K562 (cell line): ENCODE results near the gene TGFB2. TPM values are rescaled to one million over a fixed set of nuclear protein-coding genes. Genes with fewer than 3 reads are reported as not detected.

Experiments used
- ATAC-seq: fragments of 200-7000 bp; cut with Tn5 transposase; 3 replicates; pipeline ENCODE4 v1.9.1; 2020; ENCODE audit warnings: moderate library complexity
- BruUV-seq: library from RNA; stranded (reverse); fragments of 400-500 nt; replicated peaks from 2 replicates; lab custom pipeline; 2021; lab: Mats Ljungman, UMichigan
- CTCF ChIA-PET: fragments of 300-600 bp; formaldehyde crosslinking; extraction: SDS; loops from one replicate; lab custom pipeline; 2021; ENCODE audit warnings: low intra/inter-chr PET ratio; lab: Yijun Ruan, JAX
- POLR2A ChIA-PET: fragments of 300-600, 350-650 bp; sonication (Branson Sonifier 250); formaldehyde crosslinking; extraction: SDS; loops from one replicate; lab custom pipeline; 2021; ENCODE audit warnings: antibody characterized with exemption, inconsistent platforms; lab: Yijun Ruan, JAX
- DNase-seq, 4 experiments: peaks; one replicate each; pipeline versions ENCODE4 v3.0.0 to v3.0.0-alpha.2; 2011 to 2018; ENCODE audit warnings: low spot score in 3 of 4, mixed read lengths in 3 of 4; ENCODE audit errors: extremely low read depth in 1 of 4
- FAIRE-seq: peaks from 2 replicates; lab custom pipeline; 2011; peaks lifted over from hg19 to GRCh38; lab: Jason Lieb, UNC
- H2AFZ ChIP-seq: 2 replicates; pipeline ENCODE4 v1.6.0; 2011; ENCODE audit warnings: low read depth, low read length, control low read depth, inconsistent platforms
- H3K27ac ChIP-seq: fragments of 200-600 bp; 3 replicates; pipeline ENCODE4 v1.8.0; 2011; ENCODE audit warnings: low read depth, mild to moderate bottlenecking, control low read depth, inconsistent platforms, low read length, moderate library complexity, mixed read lengths; ENCODE audit errors: extremely low read depth
- H3K27me3 ChIP-seq, 2 experiments: fragments of 300-600 bp in 1 of 2; 2 replicates in 1 of 2; 3 replicates in 1 of 2; pipeline versions ENCODE4 v1.6.0 to v1.8.0; 2011; ENCODE audit warnings: inconsistent platforms in 2 of 2, low read length in 2 of 2, mild to moderate bottlenecking in 1 of 2, mixed read lengths in 1 of 2, moderate library complexity in 1 of 2; ENCODE audit not compliant: control insufficient read depth in 2 of 2, insufficient read depth in 2 of 2
- H3K36me3 ChIP-seq: fragments of 300-600 bp; 3 replicates; pipeline ENCODE4 v1.8.0; 2011; ENCODE audit warnings: mild to moderate bottlenecking, low read length, inconsistent platforms; ENCODE audit not compliant: control insufficient read depth, insufficient read depth
- H3K4me1 ChIP-seq, 2 experiments: fragments of 200-600 bp in 1 of 2; replicated peaks in 1 of 2; 2 replicates in 1 of 2; 3 replicates in 1 of 2; pipeline versions ENCODE4 v1.5.1 to v1.8.0; 2011; ENCODE audit warnings: inconsistent platforms in 2 of 2, low read length in 2 of 2, mild to moderate bottlenecking in 1 of 2, mixed read lengths in 1 of 2, moderate library complexity in 1 of 2; ENCODE audit not compliant: control insufficient read depth in 2 of 2, insufficient read depth in 2 of 2
- H3K4me2 ChIP-seq: 2 replicates; pipeline ENCODE4 v1.6.1; 2011; ENCODE audit warnings: low read length, control low read depth, inconsistent platforms, mixed read lengths; ENCODE audit not compliant: insufficient read depth
- H3K4me3 ChIP-seq: fragments of 200-600 bp; sonication (generic), shearing (Covaris generic); 2 replicates; pipeline ENCODE4 v1.5.1; 2016; ENCODE audit warnings: control low read depth, inconsistent platforms
- H3K79me2 ChIP-seq: fragments of 200-600 bp; 3 replicates; pipeline ENCODE4 v1.8.0; 2011; ENCODE audit warnings: low read length, inconsistent platforms; ENCODE audit not compliant: control insufficient read depth, insufficient read depth
- H3K9ac ChIP-seq, 2 experiments: 2 replicates each; pipeline versions ENCODE4 v1.6.0 to v1.6.1; 2011; ENCODE audit warnings: low read depth in 2 of 2, low read length in 2 of 2, control low read depth in 1 of 2, inconsistent platforms in 1 of 2, mild to moderate bottlenecking in 1 of 2, mixed read lengths in 1 of 2; ENCODE audit not compliant: insufficient read depth in 1 of 2
- H3K9me1 ChIP-seq: one replicate; pipeline ENCODE4 v1.6.0; 2011; ENCODE audit warnings: inconsistent platforms, mild to moderate bottlenecking, low read length, moderate library complexity; ENCODE audit not compliant: control insufficient read depth, insufficient read depth
- H3K9me3 ChIP-seq: replicated peaks from 2 replicates; pipeline ENCODE4 v1.5.1; 2011; ENCODE audit warnings: low read depth, low read length, inconsistent platforms; ENCODE audit not compliant: control insufficient read depth, insufficient read depth
- H4K20me1 ChIP-seq: replicated peaks from 2 replicates; pipeline ENCODE4 v1.6.1; 2011; ENCODE audit warnings: low read length, inconsistent platforms, mixed read lengths; ENCODE audit not compliant: control insufficient read depth, insufficient read depth
- CBX3 ChIP-seq, 2 experiments: IDR thresholded peaks; 1 replicate in 1 of 2; 2 replicates in 1 of 2; pipeline ENCODE4 v1.6.1; 2012; ENCODE audit warnings: inconsistent platforms in 2 of 2, low read length in 2 of 2, borderline replicate concordance in 1 of 2, control low read depth in 1 of 2
- GATAD2A ChIP-seq: fragments of 450-650 bp; IDR thresholded peaks from 2 replicates; pipeline ENCODE4 v1.6.1; 2017
- GTF2E2 ChIP-seq: fragments of 200-800 bp; sonication (Bioruptor generic); IDR thresholded peaks from 2 replicates; pipeline ENCODE4 v1.6.1; 2016; ENCODE audit warnings: missing genetic modification characterization, missing compliant biosample characterization
- JUND ChIP-seq, 2 experiments: IDR thresholded peaks; 2 replicates in 1 of 2; 3 replicates in 1 of 2; pipeline ENCODE4 v1.6.1; 2011; ENCODE audit warnings: borderline replicate concordance in 2 of 2, low read depth in 2 of 2, low read length in 2 of 2, improper control_type of control experiment in 1 of 2, missing biosample characterization in 1 of 2, missing genetic modification characterization in 1 of 2, missing genetic modification reagents in 1 of 2
- TAF1 ChIP-seq: IDR thresholded peaks from 2 replicates; pipeline ENCODE4 v1.6.1; 2011; ENCODE audit warnings: mild to moderate bottlenecking, low read length, moderate library complexity; ENCODE audit not compliant: insufficient read depth, control insufficient read depth, severe bottlenecking; ENCODE audit errors: extremely low read depth
- ZFP30 ChIP-seq: fragments of 250-450 bp; sonication (Bioruptor Pico); IDR thresholded peaks from 2 replicates; pipeline ENCODE4 v1.8.0; 2022; ENCODE audit warnings: moderate library complexity, mild to moderate bottlenecking, inconsistent platforms, borderline replicate concordance
- ZNF3 ChIP-seq: fragments of 250-450 bp; sonication (Bioruptor Pico); IDR thresholded peaks from 2 replicates; pipeline ENCODE4 v1.5.0; 2021; ENCODE audit warnings: mild to moderate bottlenecking, moderate library complexity
- ZNF449 ChIP-seq: fragments of 250-450 bp; sonication (Bioruptor Pico); IDR thresholded peaks from 2 replicates; pipeline ENCODE4 v1.8.0; 2022; ENCODE audit warnings: moderate library complexity, mild to moderate bottlenecking, inconsistent platforms
- ZNF518B ChIP-seq: fragments of 250-450 bp; sonication (Bioruptor Pico); IDR thresholded peaks from 2 replicates; pipeline ENCODE4 v1.5.0; 2021; ENCODE audit warnings: mild to moderate bottlenecking, moderate library complexity
- ZNF639 ChIP-seq, 2 experiments: fragments of 200-800 bp in 1 of 2; sonication (Bioruptor generic) in 1 of 2; sonication (generic) in 1 of 2; formaldehyde crosslinking in 1 of 2; IDR thresholded peaks in 1 of 2; conservative IDR thresholded peaks in 1 of 2; 2 replicates each; pipeline versions ENCODE4 v1.5.0 to v1.6.1; 2016 to 2020; ENCODE audit warnings: missing compliant biosample characterization in 1 of 2, missing genetic modification characterization in 1 of 2, missing genetic modification reagents in 1 of 2
- WGBS: fragments of 100-300 bp; shearing (Covaris generic); methylation state at CpG from one replicate; pipeline ENCODE4 v1.1.6; 2016; ENCODE audit warnings: low coverage, mixed read lengths; ENCODE audit not compliant: insufficient coverage; ENCODE audit errors: missing lambda C conversion rate; 5-methylcytosine and 5-hydroxymethylcytosine counted together
- in situ Hi-C: fragments of 300-500 bp; cut with MboI; formaldehyde crosslinking; loops from 4 replicates; pipeline ENCODE4 v1.15.0; 2018; ENCODE audit warnings: inconsistent platforms, mixed read lengths
- intact Hi-C: fragments of 100-400 bp; cut with micrococcal nuclease; formaldehyde crosslinking; loops from 2 replicates; pipeline ENCODE4 v1.14.2; 2022
- polyA plus RNA-seq, 8 experiments: library from polyadenylated mRNA; depleted of rRNA in 4 of 8; stranded (reverse) in 5 of 8; unstranded in 3 of 8; fragments of >200 nt; fragmentation: Nextera tagmentation in 2 of 8; fragmentation: Illumina TruSeq in 1 of 8; extraction: Ambion mirVana in 2 of 8; extraction: Trizol in 1 of 8; gene quantifications; 2 replicates each; pipeline versions ENCODE4 v1.2.1 to v1.2.3, GENCODE V29; 2011 to 2014; ENCODE audit warnings: inconsistent platforms in 1 of 8, missing spikeins in 1 of 8
- total RNA-seq, 7 experiments: library from RNA; depleted of rRNA in 6 of 7; stranded (reverse); fragments of >200 nt in 6 of 7; fragmentation: Illumina TruSeq in 2 of 7; extraction: Trizol in 2 of 7; gene quantifications; 2 replicates each; pipeline versions ENCODE4 v1.2.1 to v1.2.3, GENCODE V29; 2011 to 2021; ENCODE audit warnings: low replicate concordance in 1 of 7

Gene TGFB2
- total and polyA plus RNA-seq, 9 of the 15 experiments (the other 6 are each of a cell fraction or from before 2014, with no cell fraction given): 0.03 to 0.41 (median 0.11) TPM; not detected in 3

GRCh38 chr1:218480588-218481099 is 135.5 kb downstream of the TGFB2 start:
- ChIA-PET CTCF (no interaction called here), POLR2A (no interaction called here)
- Histone ChIP-seq H3K36me3 (no peaks in the 10 kb centered on the region), H3K4me1 (no peaks in the 10 kb centered on the region), H3K4me2 (no peak overlapping the region), H3K9me3 (no peaks in the 10 kb centered on the region), H3K27ac (no peak overlapping the region), H3K79me2 (no peaks in the 10 kb centered on the region), H4K20me1 (no peaks in the 10 kb centered on the region), H3K27me3 (no peaks in the 10 kb centered on the region), H3K9me1 (no peaks in the 10 kb centered on the region), H2AFZ (no peak overlapping the region), H3K4me3 (no peak overlapping the region), H3K9ac (no peak overlapping the region)
- no peak for TF ChIP-seq GATAD2A
- TF ChIP-seq JUND (IDR thresholded peaks at IDR 0.05; ENCODE audit: borderline replicate concordance, low read depth, low read length): no peak
- no peak for TF ChIP-seq JUND (tag; IDR thresholded peaks at IDR 0.05; ENCODE audit: borderline replicate concordance, low read depth, low read length)
- TF ChIP-seq ZFP30 (CRISPR knock-in tag): no peak
- no peak for TF ChIP-seq ZNF449 (CRISPR knock-in tag)
- TF ChIP-seq ZNF3 (CRISPR knock-in tag): no peak
- TF ChIP-seq ZNF639 (CRISPR knock-in tag; conservative IDR thresholded peaks at IDR 0.05 in 1 of 2, IDR thresholded peaks at IDR 0.05 in 1 of 2): no peak
- TF ChIP-seq CBX3 (IDR thresholded peaks at IDR 0.05; ENCODE audit: borderline replicate concordance in 1 of 2, low read length in 2 of 2): no peak
- no peak for TF ChIP-seq TAF1
- TF ChIP-seq GTF2E2 (tag): no peak
- no peak for TF ChIP-seq ZNF518B (CRISPR knock-in tag)
- 0% methylated on average over 1 of the region's 1 CpG for WGBS
- DNase-seq (no peak), FAIRE-seq (no peak), ATAC-seq (no peak)
- no TSS peak for BruUV-seq
- in situ Hi-C loops (no loop called here), intact Hi-C loops (no loop called here)
